Calu3 (cell line): ENCODE measurements around the gene NOTO. TPM values are rescaled to one million over a fixed set of nuclear protein-coding genes. Genes with fewer than 3 reads are reported as not detected.

ENCODE experiments used
- BruUV-seq: library from RNA; stranded (reverse); fragments of 400-500 nt; replicated peaks from 2 replicates; lab custom pipeline; 2021; lab: Mats Ljungman, UMichigan
- CTCF ChIA-PET: fragments of 300-600 bp; sonication (Branson Sonifier 250); formaldehyde crosslinking; loops from one replicate; lab custom pipeline; 2022; ENCODE audit warnings: antibody characterized with exemption; lab: Charles Lee
- DNase-seq: peaks from one replicate; pipeline ENCODE4 v3.0.0; 2022
- H3K27ac Mint-ChIP-seq: one replicate; pipeline ENCODE4 v1.8.0; 2022; ENCODE audit warnings: mixed read lengths; ENCODE audit not compliant: unreplicated experiment
- H3K27me3 Mint-ChIP-seq: one replicate; pipeline ENCODE4 v1.8.0; 2022; ENCODE audit warnings: mixed read lengths; ENCODE audit not compliant: unreplicated experiment
- H3K36me3 Mint-ChIP-seq: one replicate; pipeline ENCODE4 v1.8.0; 2022; ENCODE audit warnings: mild to moderate bottlenecking, moderate library complexity, mixed read lengths; ENCODE audit not compliant: insufficient read depth, unreplicated experiment
- H3K4me1 Mint-ChIP-seq: one replicate; pipeline ENCODE4 v1.8.0; 2022; ENCODE audit warnings: mild to moderate bottlenecking, low read depth, mixed read lengths; ENCODE audit not compliant: unreplicated experiment
- H3K4me3 Mint-ChIP-seq: one replicate; pipeline ENCODE4 v1.8.0; 2022; ENCODE audit warnings: mild to moderate bottlenecking, low read depth, moderate library complexity, mixed read lengths; ENCODE audit not compliant: unreplicated experiment
- H3K9me3 Mint-ChIP-seq: one replicate; pipeline ENCODE4 v1.8.0; 2022; ENCODE audit warnings: low read depth, mixed read lengths; ENCODE audit not compliant: unreplicated experiment
- CTCF ChIP-seq: fragments of 200-600 bp; IDR thresholded peaks from one replicate; pipeline ENCODE4 v1.8.0; 2022; ENCODE audit warnings: antibody characterized with exemption; ENCODE audit not compliant: unreplicated experiment
- intact Hi-C: fragments of 100-400 bp; cut with micrococcal nuclease; formaldehyde crosslinking; loops from one replicate; pipeline ENCODE4 v1.10.0; 2022; ENCODE audit not compliant: unreplicated experiment
- total RNA-seq: library from RNA; stranded (reverse); gene quantifications from 2 replicates; pipeline ENCODE4 v1.2.3, GENCODE V29; 2022

The NOTO gene
- total RNA-seq, 1 experiment from 2014 or later: not detected

GRCh38 chr2:73257021-73257420, 54.6 kb downstream of the NOTO start:
- H3K27ac Mint-ChIP-seq: no peak overlapping the region
- peaks cover 42% of the 10 kb centered on the region for H3K36me3 Mint-ChIP-seq
- H3K9me3 Mint-ChIP-seq: no peaks in the 10 kb centered on the region
- no peaks in the 10 kb centered on the region for H3K27me3 Mint-ChIP-seq
- no peak overlapping the region for H3K4me3 Mint-ChIP-seq
- CTCF ChIA-PET: no interaction called here
- no peak for DNase-seq
- TF ChIP-seq CTCF: no peak
- BruUV-seq: no TSS peak
- no peaks in the 10 kb centered on the region for H3K4me1 Mint-ChIP-seq
- intact Hi-C loops: no loop called here

DNA sequence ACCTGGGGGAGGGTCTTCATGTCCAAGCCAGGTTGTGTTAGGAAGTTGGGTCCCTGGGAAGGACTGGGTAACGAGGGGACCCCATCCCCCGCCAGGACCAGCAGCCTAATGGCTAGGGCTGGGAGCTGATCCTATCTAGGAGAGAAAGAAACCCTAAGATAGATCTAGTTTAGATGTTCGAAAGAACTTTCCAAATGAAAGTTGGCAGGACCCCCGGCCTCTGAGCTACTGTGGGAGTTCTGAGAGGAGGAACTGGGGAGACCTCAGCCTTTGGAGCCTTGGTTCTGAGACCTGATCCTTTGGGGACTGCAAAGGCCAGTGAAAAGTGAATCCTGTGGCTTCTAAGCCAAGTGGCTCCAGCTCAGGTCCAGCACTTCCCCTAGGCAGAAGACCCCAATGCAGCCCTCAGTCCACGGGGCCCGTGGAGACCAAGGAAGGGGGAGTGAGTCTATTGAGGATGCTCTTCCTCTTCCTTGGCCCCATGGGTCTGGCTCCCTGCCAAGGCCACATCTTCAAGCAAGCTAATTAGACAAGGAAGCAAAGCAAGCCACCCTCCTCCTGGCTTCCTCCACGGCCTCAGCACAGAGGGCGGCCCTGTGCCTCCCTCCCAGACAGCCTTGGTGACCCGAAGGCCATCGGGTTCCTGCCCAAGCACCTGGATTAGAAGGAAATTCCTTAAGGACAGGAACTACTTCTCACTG, 55.2 kb downstream of the NOTO start:
- H3K9me3 Mint-ChIP-seq: no peaks in the 10 kb centered on the region
- TF ChIP-seq CTCF: no peak
- intact Hi-C loops: no loop called here
- no peak for DNase-seq
- H3K27ac Mint-ChIP-seq: no peak overlapping the region
- no peaks in the 10 kb centered on the region for H3K4me1 Mint-ChIP-seq
- H3K4me3 Mint-ChIP-seq: no peak overlapping the region
- H3K36me3 Mint-ChIP-seq: peaks cover 38% of the 10 kb centered on the region
- no TSS peak for BruUV-seq
- CTCF ChIA-PET: no interaction called here
- no peaks in the 10 kb centered on the region for H3K27me3 Mint-ChIP-seq

DNA sequence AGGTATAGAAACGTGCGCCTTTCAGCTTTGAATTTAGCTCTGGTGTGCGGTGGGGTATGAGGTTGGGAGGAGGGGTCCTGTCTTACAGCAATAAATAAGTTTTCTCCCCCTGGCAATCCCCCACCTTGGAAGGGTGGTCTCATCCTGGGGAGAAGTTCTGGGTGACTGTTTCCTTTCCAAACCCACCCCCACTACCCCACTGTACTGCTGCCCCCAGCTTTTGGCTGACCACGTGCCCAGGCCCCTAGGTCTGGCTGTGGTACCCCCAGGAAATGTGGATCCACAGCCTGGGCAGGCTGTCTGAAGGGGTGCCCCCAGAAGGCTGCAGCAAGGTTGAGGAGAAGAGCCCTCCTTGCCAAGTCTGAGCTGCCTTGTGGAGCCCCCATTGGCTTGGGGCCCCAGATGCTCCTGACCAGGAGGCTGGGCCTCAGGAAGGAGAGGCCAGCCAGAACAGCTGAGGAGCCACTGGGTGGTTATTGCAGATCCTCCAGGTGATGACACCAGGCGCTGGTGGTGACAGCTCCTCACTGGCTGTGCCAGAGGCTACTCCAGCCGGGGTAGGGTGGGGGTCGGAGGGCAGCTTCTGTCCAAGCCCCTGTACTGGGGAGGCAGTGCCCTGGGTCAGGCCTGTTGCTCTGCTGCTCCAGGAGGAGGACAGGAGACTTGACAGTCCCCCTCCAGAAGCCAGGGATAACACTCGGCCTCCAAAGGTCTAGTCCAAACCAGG, 56.0 kb downstream of the NOTO start:
- H3K27ac Mint-ChIP-seq: no peak overlapping the region
- no peaks in the 10 kb centered on the region for H3K4me1 Mint-ChIP-seq
- no peaks in the 10 kb centered on the region for H3K9me3 Mint-ChIP-seq
- CTCF ChIA-PET: no interaction called here
- TF ChIP-seq CTCF: no peak
- BruUV-seq: no TSS peak
- no peak overlapping the region for H3K4me3 Mint-ChIP-seq
- H3K27me3 Mint-ChIP-seq: no peaks in the 10 kb centered on the region
- H3K36me3 Mint-ChIP-seq: peaks cover 32% of the 10 kb centered on the region
- DNase-seq: no peak
- intact Hi-C loops: no loop called here

DNA sequence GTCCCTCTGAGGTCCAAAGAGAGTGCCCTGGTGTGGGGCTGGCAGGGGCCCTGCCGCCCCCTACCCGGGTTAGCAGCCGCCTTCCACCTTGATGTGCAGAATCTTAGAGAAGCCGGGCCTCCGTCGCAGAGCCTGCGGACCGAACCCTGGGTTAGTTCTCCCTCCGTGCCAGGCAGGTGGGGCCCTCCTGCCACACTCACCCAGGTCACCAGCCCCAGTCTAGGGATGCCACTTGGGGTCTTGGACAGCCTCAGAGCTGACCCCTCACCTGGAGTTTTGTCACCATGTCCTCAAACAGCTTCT, 56.5 kb downstream of the NOTO start:
- BruUV-seq: no TSS peak
- Mint-ChIP-seq H3K9me3 (no peaks in the 10 kb centered on the region), H3K4me1 (no peaks in the 10 kb centered on the region), H3K4me3 (no peak overlapping the region), H3K27me3 (no peaks in the 10 kb centered on the region), H3K36me3 (peaks cover 27% of the 10 kb centered on the region), H3K27ac (no peak overlapping the region)
- intact Hi-C loops: no loop called here
- CTCF ChIA-PET: no interaction called here
- no peak for TF ChIP-seq CTCF
- DNase-seq: no peak
